Suprapubic skin (tissue), 4 donors: ENCODE results near the gene CAVIN2. TPM values are rescaled to one million over a fixed set of nuclear protein-coding genes. Genes with fewer than 3 reads are reported as not detected.
A peak's percentile ranks its signal among the peaks of the same experiment; 100 is the strongest.

Source experiments
- DNase-seq, 2 donors: peaks; one replicate each; pipeline ENCODE4 v3.0.0-alpha.2; 2019; ENCODE audit warnings: low spot score in 2 of 2
- H3K27ac ChIP-seq: fragments of 200-600 bp; sonication (generic); one replicate; pipeline ENCODE4 v1.5.1; 2019
- H3K27me3 ChIP-seq: fragments of 200-600 bp; sonication (generic); one replicate; pipeline ENCODE4 v1.5.1; 2019
- H3K36me3 ChIP-seq: fragments of 200-600 bp; sonication (generic); one replicate; pipeline ENCODE4 v1.5.1; 2019
- H3K4me1 ChIP-seq: fragments of 200-600 bp; sonication (generic); one replicate; pipeline ENCODE4 v1.5.1; 2019
- H3K4me3 ChIP-seq: fragments of 200-600 bp; sonication (generic); one replicate; pipeline ENCODE4 v1.5.1; 2019; ENCODE audit warnings: mild to moderate bottlenecking
- H3K9me3 ChIP-seq: fragments of 200-600 bp; sonication (generic); one replicate; pipeline ENCODE4 v1.5.1; 2019
- CTCF ChIP-seq, 2 donors: fragments of 200-600 bp in 1 of 2; fragments of 450-650 bp in 1 of 2; sonication (generic) in 1 of 2; IDR thresholded peaks; one replicate each; pipeline ENCODE4 v1.5.1; 2016 to 2019; ENCODE audit warnings: antibody characterized with exemption in 2 of 2, mild to moderate bottlenecking in 1 of 2, moderate library complexity in 1 of 2
- EP300 ChIP-seq: sonication (generic); formaldehyde crosslinking; IDR thresholded peaks from one replicate; pipeline ENCODE4 v1.6.1; 2017; ENCODE audit warnings: antibody characterized with exemption
- POLR2A ChIP-seq, 2 donors: fragments of 450-650 bp; IDR thresholded peaks; one replicate each; pipeline ENCODE4 v1.6.1; 2017; ENCODE audit warnings: antibody characterized with exemption in 2 of 2, mild to moderate bottlenecking in 2 of 2, moderate library complexity in 2 of 2
- POLR2AphosphoS5 ChIP-seq, 3 donors: sonication (generic); formaldehyde crosslinking; IDR thresholded peaks; one replicate each; pipeline ENCODE4 v1.6.1; 2017; ENCODE audit warnings: antibody characterized with exemption in 3 of 3
- WGBS: methylation state at CpG from one replicate; pipeline ENCODE4 v1.1.5; 2018; 5-methylcytosine and 5-hydroxymethylcytosine counted together
- total RNA-seq, 4 donors: library from RNA; depleted of rRNA; stranded (reverse); fragments of >200 nt; gene quantifications; one replicate each; pipeline ENCODE4 v1.1.0, GENCODE V29; 2016

Gene CAVIN2
- total RNA-seq, 4 donors from 2014 or later, result 3.8 to 12.9 (median 6.7) TPM

DNA sequence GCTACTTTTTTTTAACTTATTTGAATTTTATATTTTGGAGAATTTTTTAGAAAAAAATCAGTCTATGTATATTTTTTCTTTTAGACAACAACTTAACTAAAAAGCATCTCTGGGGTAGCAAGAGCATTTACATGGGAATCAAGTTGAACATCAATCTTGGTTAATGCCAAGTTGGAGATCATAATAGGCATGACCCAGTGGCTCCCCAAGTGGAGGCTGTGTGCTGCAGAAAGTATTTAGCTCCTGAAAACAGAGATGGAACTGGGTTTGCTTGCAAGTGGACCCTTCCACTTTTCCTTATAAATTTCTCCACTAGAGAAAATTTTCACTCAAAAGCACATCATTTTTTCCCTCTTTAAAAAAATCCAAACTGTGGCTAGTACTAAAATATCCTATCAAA is 23.9 kb upstream of the CAVIN2 start:
- Histone ChIP-seq H3K36me3 (no peaks in the 10 kb centered on the region), H3K27ac (no peak overlapping the region), H3K4me3 (no peak overlapping the region), H3K4me1 (peaks cover 21% of the 10 kb centered on the region), H3K9me3 (no peaks in the 10 kb centered on the region), H3K27me3 (no peaks in the 10 kb centered on the region)
- TF ChIP-seq POLR2A (IDR thresholded peaks at IDR 0.05), result no peak
- TF ChIP-seq EP300, result no peak
- no peak for TF ChIP-seq CTCF (IDR thresholded peaks at IDR 0.05)
- no peak for TF ChIP-seq POLR2AphosphoS5 (IDR thresholded peaks at IDR 0.05)
- no peak for DNase-seq

GRCh38 chr2:191869781-191870180 is 22.9 kb upstream of the CAVIN2 start:
- TF ChIP-seq POLR2AphosphoS5 (IDR thresholded peaks at IDR 0.05) (no peak), EP300 (no peak), CTCF (IDR thresholded peaks at IDR 0.05) (no peak), POLR2A (IDR thresholded peaks at IDR 0.05) (no peak)
- Histone ChIP-seq H3K36me3 (no peaks in the 10 kb centered on the region), H3K27me3 (no peaks in the 10 kb centered on the region), H3K27ac (no peak overlapping the region), H3K4me1 (peaks cover 28% of the 10 kb centered on the region), H3K4me3 (no peak overlapping the region), H3K9me3 (no peaks in the 10 kb centered on the region)
- no peak for DNase-seq
- 58% methylated on average over 4 of the region's 4 CpGs for WGBS

GRCh38 chr2:191869178-191869577 is 22.3 kb upstream of the CAVIN2 start:
- Histone ChIP-seq H3K4me1 (peaks cover 32% of the 10 kb centered on the region), H3K27ac (no peak overlapping the region), H3K4me3 (no peak overlapping the region), H3K9me3 (no peaks in the 10 kb centered on the region), H3K27me3 (no peaks in the 10 kb centered on the region), H3K36me3 (no peaks in the 10 kb centered on the region)
- no peak for TF ChIP-seq POLR2AphosphoS5 (IDR thresholded peaks at IDR 0.05)
- no peak for TF ChIP-seq POLR2A (IDR thresholded peaks at IDR 0.05)
- TF ChIP-seq EP300, result no peak
- no peak for TF ChIP-seq CTCF (IDR thresholded peaks at IDR 0.05)
- WGBS, result 62% methylated on average over 6 of the region's 6 CpGs
- DNase-seq, result no peak

DNA sequence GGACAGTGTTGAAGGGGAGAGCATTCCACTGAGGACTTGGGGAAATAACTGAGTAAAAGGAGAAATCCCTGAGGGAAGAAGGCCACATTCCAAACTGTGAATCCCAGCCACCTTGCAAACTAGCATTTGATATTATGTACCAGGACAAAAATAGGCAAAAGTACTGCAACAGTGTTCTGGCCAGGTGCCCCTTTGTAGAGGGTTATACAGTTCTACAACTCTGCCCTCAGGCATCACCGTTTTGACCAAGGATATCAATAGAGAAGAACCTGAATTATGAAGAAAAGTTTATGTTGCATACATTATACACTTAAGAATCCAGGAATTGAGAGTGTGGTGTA is 20.6 kb upstream of the CAVIN2 start:
- Histone ChIP-seq H3K9me3 (no peaks in the 10 kb centered on the region), H3K4me1 (peaks cover 32% of the 10 kb centered on the region), H3K4me3 (no peak overlapping the region), H3K27me3 (no peaks in the 10 kb centered on the region), H3K27ac (peak overlapping the region; percentile 78), H3K36me3 (no peaks in the 10 kb centered on the region)
- WGBS, result 48% methylated on average over 1 of the region's 1 CpG
- no peak for DNase-seq
- TF ChIP-seq POLR2A (IDR thresholded peaks at IDR 0.05) (no peak), CTCF (IDR thresholded peaks at IDR 0.05) (no peak), EP300 (no peak), POLR2AphosphoS5 (IDR thresholded peaks at IDR 0.05) (no peak)

DNA sequence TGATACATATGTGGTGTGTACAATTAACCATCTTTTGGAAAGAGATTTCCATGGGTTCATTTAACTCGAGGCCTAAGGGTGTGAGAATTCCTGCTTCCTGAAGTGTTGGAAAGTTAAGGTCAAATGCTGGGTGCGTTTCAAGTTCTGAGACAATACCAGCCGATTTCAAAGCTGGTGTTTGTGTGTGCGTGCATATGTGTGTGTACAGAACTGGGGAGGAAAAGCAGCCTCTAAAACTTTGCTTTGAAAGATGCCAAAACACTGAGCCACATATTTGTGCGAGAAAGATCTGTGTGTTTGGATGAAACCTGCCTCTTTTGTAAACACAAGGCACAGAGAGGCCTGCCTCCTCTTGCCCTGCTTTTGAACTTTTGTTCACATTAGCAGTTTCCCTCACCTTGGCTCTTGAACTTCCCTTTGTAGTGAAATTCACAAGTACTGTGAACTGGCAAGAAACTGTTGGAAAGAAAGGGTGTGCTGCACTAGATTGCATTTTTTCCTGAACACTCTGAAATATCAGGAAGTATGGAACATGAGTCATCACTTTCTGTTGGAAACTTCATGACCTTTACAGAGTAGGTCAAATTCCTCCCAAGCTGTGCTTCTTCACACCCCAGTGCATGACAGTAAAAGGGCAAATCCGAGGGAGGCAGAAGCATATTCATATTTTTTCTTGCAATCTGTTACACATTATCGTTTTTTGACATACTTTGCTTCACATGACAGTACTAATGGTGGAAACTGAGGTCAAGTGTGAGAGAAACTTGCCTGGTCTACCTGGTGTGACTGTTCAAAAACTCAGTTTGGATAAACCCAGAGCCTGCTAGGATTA is 20.0 kb upstream of the CAVIN2 start:
- H3K4me1 ChIP-seq, result peaks cover 32% of the 10 kb centered on the region
- 27% methylated on average over 7 of the region's 7 CpGs for WGBS
- DNase-seq, result no peak

More for the DNA sequence above, 20.0 kb upstream of the CAVIN2 start:
- no peaks in the 10 kb centered on the region for H3K36me3 ChIP-seq
- H3K27ac ChIP-seq, result peak overlapping the region; percentile 78
- H3K27me3 ChIP-seq, result no peaks in the 10 kb centered on the region
- TF ChIP-seq POLR2AphosphoS5 (IDR thresholded peaks at IDR 0.05), result peak in 1 of 3 donors; percentile 41
- no peak for TF ChIP-seq POLR2A (IDR thresholded peaks at IDR 0.05)
- H3K9me3 ChIP-seq, result no peaks in the 10 kb centered on the region
- H3K4me3 ChIP-seq, result no peak overlapping the region
